ENCODE data around the gene SBF2.
"Not testable (repeated sequence)": the region's sequence is repeated elsewhere in the genome, so short reads cannot be mapped to it uniquely, and the experiment has no call there.

The SBF2 gene

DNA sequence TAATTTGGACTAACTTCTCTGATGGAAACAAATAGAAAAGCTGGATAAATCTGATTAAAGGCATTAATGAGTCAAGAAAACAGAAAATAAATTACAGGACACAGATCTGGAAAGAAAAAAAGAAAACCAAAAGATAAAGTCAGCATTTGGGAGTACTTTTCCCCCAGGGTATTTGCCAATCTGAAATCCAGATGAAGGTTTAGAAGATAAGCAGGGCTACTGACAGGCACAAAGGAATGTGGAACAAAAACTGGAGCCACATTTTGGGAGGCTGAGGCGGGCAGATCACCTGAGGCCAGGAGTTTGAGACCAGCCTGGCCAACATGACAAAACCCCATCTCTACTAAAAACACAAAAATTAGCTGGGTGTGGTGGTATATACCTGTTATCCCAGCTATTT, 57.2 kb downstream of the SBF2 start:
- TF ChIP-seq, protein P1, sequence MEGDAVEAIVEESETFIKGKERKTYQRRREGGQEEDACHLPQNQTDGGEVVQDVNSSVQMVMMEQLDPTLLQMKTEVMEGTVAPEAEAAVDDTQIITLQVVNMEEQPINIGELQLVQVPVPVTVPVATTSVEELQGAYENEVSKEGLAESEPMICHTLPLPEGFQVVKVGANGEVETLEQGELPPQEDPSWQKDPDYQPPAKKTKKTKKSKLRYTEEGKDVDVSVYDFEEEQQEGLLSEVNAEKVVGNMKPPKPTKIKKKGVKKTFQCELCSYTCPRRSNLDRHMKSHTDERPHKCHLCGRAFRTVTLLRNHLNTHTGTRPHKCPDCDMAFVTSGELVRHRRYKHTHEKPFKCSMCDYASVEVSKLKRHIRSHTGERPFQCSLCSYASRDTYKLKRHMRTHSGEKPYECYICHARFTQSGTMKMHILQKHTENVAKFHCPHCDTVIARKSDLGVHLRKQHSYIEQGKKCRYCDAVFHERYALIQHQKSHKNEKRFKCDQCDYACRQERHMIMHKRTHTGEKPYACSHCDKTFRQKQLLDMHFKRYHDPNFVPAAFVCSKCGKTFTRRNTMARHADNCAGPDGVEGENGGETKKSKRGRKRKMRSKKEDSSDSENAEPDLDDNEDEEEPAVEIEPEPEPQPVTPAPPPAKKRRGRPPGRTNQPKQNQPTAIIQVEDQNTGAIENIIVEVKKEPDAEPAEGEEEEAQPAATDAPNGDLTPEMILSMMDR (IDR thresholded peaks at IDR 0.05; ENCODE audit: low read depth, low read length, missing control alignments), result no peak
- no peak for DNase-seq (ENCODE audit: low read depth)
- no peak overlapping the region for H3K4me3 ChIP-seq (ENCODE audit: low read depth, low read length)

DNA sequence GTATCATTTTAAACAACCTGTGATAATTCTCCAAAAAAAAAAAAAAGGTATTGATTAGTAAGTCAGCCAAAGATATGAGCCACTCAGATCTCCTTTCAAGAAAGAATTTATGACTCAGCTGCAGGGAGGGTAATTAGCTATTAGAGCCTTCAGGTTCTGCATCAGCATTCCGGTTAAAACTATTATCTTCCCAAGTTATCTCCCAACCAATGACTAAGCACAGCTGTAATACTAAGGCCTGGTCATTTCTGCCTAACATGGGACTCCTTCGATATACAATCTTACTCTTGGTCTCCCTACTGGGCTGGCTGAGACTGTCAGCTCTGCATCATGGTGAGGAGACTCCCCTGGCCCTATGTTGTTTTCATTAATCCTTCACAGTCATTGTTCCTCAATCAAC, 60.4 kb downstream of the SBF2 start:
- no peak overlapping the region for H3K4me3 ChIP-seq (ENCODE audit: low read depth, low read length)
- TF ChIP-seq, protein P1 (IDR thresholded peaks at IDR 0.05; ENCODE audit: low read depth, low read length, missing control alignments), result no peak
- no peak for DNase-seq (ENCODE audit: low read depth)

DNA sequence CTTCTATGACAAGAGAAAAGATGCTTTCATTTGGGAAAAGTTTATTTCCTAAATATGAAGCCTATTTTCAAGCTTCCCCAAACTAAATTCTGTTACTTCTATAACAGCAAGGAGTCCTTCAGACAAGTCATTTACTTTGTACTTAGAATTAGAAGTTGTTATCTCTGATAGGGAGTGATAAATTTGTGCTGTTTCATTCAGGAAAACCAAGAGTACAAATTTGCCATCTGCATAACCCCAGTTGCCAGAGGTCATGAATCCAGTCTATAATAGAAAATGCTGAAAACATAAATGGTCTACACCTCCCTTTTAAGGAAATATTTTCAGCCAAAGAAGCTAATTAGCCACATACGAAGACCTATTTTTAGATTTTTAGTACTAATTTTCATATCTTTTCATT, 61.3 kb downstream of the SBF2 start:
- TF ChIP-seq, protein P1 (IDR thresholded peaks at IDR 0.05; ENCODE audit: low read depth, low read length, missing control alignments), result no peak
- no peak for DNase-seq (ENCODE audit: low read depth)
- H3K4me3 ChIP-seq (ENCODE audit: low read depth, low read length), result no peak overlapping the region

DNA sequence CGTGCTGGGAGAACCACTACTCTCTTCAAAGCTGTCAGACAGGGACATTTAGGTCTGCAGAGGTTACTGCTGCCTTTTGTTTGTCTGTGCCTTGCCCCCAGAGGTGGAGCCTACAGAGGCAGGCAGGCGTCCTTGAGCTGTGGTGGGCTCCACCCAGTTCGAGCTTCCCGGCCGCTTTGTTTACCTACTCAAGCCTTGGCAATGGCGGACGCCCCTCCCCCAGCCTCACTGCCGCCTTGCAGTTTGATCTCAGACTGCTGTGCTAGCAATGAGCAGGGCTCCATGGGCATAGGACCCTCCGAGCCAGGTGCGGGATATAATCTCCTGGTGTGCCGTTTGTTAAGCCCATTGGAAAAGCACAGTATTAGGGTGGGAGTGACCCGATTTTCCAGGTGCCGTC, 62.2 kb downstream of the SBF2 start:
- not testable (repeated sequence) for DNase-seq (ENCODE audit: low read depth); H3K4me3 ChIP-seq (ENCODE audit: low read depth, low read length)

DNA sequence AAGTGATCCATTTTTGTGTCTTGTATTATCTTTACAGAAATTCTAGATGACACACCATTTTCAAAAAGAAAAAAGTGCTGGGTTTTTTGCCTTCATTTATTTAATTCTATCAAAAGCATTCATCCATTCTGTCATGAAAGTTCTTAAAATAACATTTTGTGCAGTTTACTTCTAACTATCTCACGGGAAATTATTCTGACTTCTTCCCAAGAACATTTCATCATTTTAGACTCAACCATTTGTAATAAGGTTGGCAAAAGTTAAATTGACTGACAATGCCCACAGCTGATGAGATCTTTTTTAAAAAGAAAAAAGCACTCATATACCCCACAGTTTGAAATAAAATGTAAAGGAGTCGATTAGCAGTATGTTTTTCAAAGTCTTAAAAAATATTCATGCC, 68.5 kb downstream of the SBF2 start:
- DNase-seq (ENCODE audit: low read depth), result no peak
- H3K4me3 ChIP-seq (ENCODE audit: low read depth, low read length), result no peak overlapping the region
- TF ChIP-seq, protein P1 (IDR thresholded peaks at IDR 0.05; ENCODE audit: low read depth, low read length, missing control alignments), result no peak

DNA sequence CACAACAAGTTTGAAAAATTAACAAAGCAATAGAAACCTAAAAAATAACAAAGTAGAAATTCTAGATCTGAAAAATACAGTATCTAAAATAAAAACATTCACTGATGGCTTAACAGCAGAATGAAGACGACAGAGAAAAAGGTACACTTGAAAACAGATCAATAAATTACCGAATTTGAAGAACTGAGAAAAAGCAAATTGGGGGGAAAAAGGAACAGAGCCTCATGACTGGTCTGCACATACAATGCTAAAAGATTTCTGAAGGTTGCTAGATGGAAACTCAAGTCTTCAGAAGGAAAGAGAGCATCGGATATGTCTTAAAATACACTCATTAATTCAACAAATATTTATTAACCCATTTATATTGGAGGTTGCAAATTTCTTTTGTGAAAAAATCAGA, 71.6 kb downstream of the SBF2 start:
- no peak overlapping the region for H3K4me3 ChIP-seq (ENCODE audit: low read depth, low read length)
- TF ChIP-seq, protein P1 (IDR thresholded peaks at IDR 0.05; ENCODE audit: low read depth, low read length, missing control alignments), result no peak
- DNase-seq (ENCODE audit: low read depth), result no peak

DNA sequence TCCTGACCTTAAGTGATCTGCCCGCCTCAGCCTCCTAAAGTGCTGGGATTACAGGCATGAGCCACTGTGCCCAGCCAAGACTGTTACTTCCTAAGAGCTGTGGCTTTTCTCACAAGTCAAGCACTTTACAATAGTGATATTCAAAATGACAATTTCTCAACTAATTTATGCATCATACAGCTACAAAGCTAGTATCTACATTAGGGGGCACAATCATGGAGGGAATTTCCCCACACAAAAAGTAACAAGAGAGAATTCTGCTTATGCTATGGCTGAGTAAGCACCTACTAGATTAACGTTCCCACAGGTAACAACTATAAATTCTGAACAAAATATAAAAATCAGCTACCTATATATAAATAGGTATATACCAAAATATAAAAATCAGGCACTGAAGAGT, 72.7 kb downstream of the SBF2 start:
- TF ChIP-seq, protein P1 (IDR thresholded peaks at IDR 0.05; ENCODE audit: low read depth, low read length, missing control alignments), result no peak
- no peak for DNase-seq (ENCODE audit: low read depth)
- H3K4me3 ChIP-seq (ENCODE audit: low read depth, low read length), result no peak overlapping the region

DNA sequence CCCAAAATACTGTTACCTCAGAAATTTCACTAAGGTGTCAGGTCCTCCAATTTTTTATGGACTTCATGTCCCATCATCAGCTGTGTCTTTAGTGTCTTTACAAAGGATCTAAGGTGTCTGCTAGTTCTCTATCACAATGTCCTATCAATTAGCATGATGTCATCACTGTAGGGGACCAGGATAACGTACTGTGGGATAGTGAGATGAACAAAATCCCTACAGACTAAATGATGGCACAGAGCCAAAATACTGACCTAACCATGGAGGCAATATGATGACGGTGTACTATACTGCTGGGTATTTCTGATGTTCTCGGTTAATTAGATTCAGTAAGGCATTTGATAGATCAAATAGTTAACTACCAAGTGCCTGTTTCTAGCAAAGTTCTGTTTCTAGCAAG, 82.5 kb downstream of the SBF2 start:
- TF ChIP-seq, protein P1 (IDR thresholded peaks at IDR 0.05; ENCODE audit: low read depth, low read length, missing control alignments), result no peak
- no peak overlapping the region for H3K4me3 ChIP-seq (ENCODE audit: low read depth, low read length)
- no peak for DNase-seq (ENCODE audit: low read depth)
